Mesenchymal stem cell (in vitro differentiated cells and primary cell): ENCODE data around the gene TGM4.
"Not testable (repeated sequence)": the region's sequence is repeated elsewhere in the genome, so short reads cannot be mapped to it uniquely, and the experiment has no call there.

ENCODE experiments used
- DNase-seq: peaks from one replicate; pipeline ENCODE4 v3.0.0-alpha.2; 2013
- H2AFZ ChIP-seq: one replicate; pipeline ENCODE4 v1.6.1; 2013; ENCODE audit warnings: low read depth, mild to moderate bottlenecking, control low read depth, inconsistent platforms, low read length, moderate library complexity
- H2AK5ac ChIP-seq: 2 replicates; pipeline ENCODE4 v1.6.1; 2013; ENCODE audit warnings: low read length, moderate library complexity, mild to moderate bottlenecking, inconsistent platforms; ENCODE audit not compliant: severe bottlenecking
- H2BK120ac ChIP-seq: one replicate; pipeline ENCODE4 v1.6.1; 2013; ENCODE audit warnings: low read depth, mild to moderate bottlenecking, inconsistent platforms, low read length, moderate library complexity
- H2BK12ac ChIP-seq, 2 experiments: one replicate each; pipeline ENCODE4 v1.6.1; 2013; ENCODE audit warnings: inconsistent platforms in 2 of 2, low read length in 2 of 2, mild to moderate bottlenecking in 2 of 2, moderate library complexity in 2 of 2, control low read depth in 1 of 2
- H2BK15ac ChIP-seq: one replicate; pipeline ENCODE4 v1.6.1; 2013; ENCODE audit warnings: mild to moderate bottlenecking, low read depth, inconsistent platforms; ENCODE audit not compliant: poor library complexity, severe bottlenecking
- H2BK5ac ChIP-seq: 2 replicates; pipeline ENCODE4 v1.6.1; 2013; ENCODE audit warnings: low read depth, mild to moderate bottlenecking, low read length, control low read depth, inconsistent platforms; ENCODE audit not compliant: poor library complexity, severe bottlenecking
- H3K14ac ChIP-seq, 2 experiments: one replicate each; pipeline ENCODE4 v1.6.1; 2013; ENCODE audit warnings: inconsistent platforms in 2 of 2, low read length in 2 of 2, control low read depth in 1 of 2, mild to moderate bottlenecking in 1 of 2, moderate library complexity in 1 of 2
- H3K18ac ChIP-seq, 2 experiments: one replicate each; pipeline ENCODE4 v1.6.1; 2013; ENCODE audit warnings: inconsistent platforms in 2 of 2, low read length in 2 of 2, control low read depth in 1 of 2, low read depth in 1 of 2, mild to moderate bottlenecking in 1 of 2
- H3K23ac ChIP-seq, 2 experiments: one replicate each; pipeline ENCODE4 v1.6.1; 2013; ENCODE audit warnings: inconsistent platforms in 2 of 2, low read length in 2 of 2, mild to moderate bottlenecking in 2 of 2, moderate library complexity in 2 of 2, control low read depth in 1 of 2
- H3K27ac ChIP-seq: 2 replicates; pipeline ENCODE4 v1.5.1; 2013; ENCODE audit warnings: mild to moderate bottlenecking, moderate library complexity, low read length, control low read depth, inconsistent platforms; ENCODE audit not compliant: poor library complexity, severe bottlenecking
- H3K27me3 ChIP-seq, 2 experiments: 2 replicates each; pipeline versions ENCODE4 v1.6.1 to v1.7.0; 2013; ENCODE audit warnings: low read length in 2 of 2, mild to moderate bottlenecking in 2 of 2, moderate library complexity in 2 of 2, control low read depth in 1 of 2, inconsistent platforms in 1 of 2; ENCODE audit not compliant: control insufficient read depth in 1 of 2, insufficient read depth in 1 of 2
- H3K36me3 ChIP-seq, 2 experiments: 2 replicates each; pipeline versions ENCODE4 v1.6.1 to v1.7.0; 2013; ENCODE audit warnings: low read length in 2 of 2, control low read depth in 1 of 2, inconsistent platforms in 1 of 2, low read depth in 1 of 2, mild to moderate bottlenecking in 1 of 2; ENCODE audit not compliant: insufficient read depth in 2 of 2, control insufficient read depth in 1 of 2
- H3K4ac ChIP-seq, 2 experiments: one replicate each; pipeline ENCODE4 v1.6.1; 2013; ENCODE audit warnings: inconsistent platforms in 2 of 2, low read length in 2 of 2, mild to moderate bottlenecking in 2 of 2, moderate library complexity in 2 of 2, control low read depth in 1 of 2, low read depth in 1 of 2
- H3K4me1 ChIP-seq: 2 replicates; pipeline ENCODE4 v1.6.1; 2013; ENCODE audit warnings: low read depth, low read length, control low read depth; ENCODE audit not compliant: control insufficient read depth, insufficient read depth
- H3K4me2 ChIP-seq: 2 replicates; pipeline ENCODE4 v1.6.1; 2013; ENCODE audit warnings: low read length, mild to moderate bottlenecking, inconsistent platforms; ENCODE audit not compliant: poor library complexity, severe bottlenecking
- H3K4me3 ChIP-seq, 2 experiments: 2 replicates each; pipeline versions ENCODE4 v1.5.1 to v1.7.0; 2013; ENCODE audit warnings: low read length in 2 of 2, mild to moderate bottlenecking in 2 of 2, control low read depth in 1 of 2, low read depth in 1 of 2; ENCODE audit not compliant: insufficient read depth in 1 of 2
- H3K79me1 ChIP-seq: replicated peaks from 2 replicates; pipeline ENCODE4 v1.6.1; 2013; ENCODE audit warnings: mild to moderate bottlenecking, control low read depth, low read length, inconsistent platforms; ENCODE audit not compliant: poor library complexity, severe bottlenecking
- H3K9ac ChIP-seq: 2 replicates; pipeline ENCODE4 v1.7.0; 2013; ENCODE audit warnings: mild to moderate bottlenecking, low read length, moderate library complexity
- H3K9me3 ChIP-seq: 2 replicates; pipeline ENCODE4 v1.7.0; 2013; ENCODE audit warnings: mild to moderate bottlenecking, low read length; ENCODE audit not compliant: control insufficient read depth
- H4K8ac ChIP-seq: one replicate; pipeline ENCODE4 v1.6.1; 2013; ENCODE audit warnings: inconsistent platforms, mild to moderate bottlenecking, low read length, moderate library complexity
- H4K91ac ChIP-seq: one replicate; pipeline ENCODE4 v1.6.1; 2013; ENCODE audit warnings: mild to moderate bottlenecking, low read length, inconsistent platforms
- WGBS: methylation state at CpG from one replicate; pipeline ENCODE4 v1.1.7; 2013; ENCODE audit warnings: mixed read lengths; 5-methylcytosine and 5-hydroxymethylcytosine counted together

The TGM4 gene

DNA sequence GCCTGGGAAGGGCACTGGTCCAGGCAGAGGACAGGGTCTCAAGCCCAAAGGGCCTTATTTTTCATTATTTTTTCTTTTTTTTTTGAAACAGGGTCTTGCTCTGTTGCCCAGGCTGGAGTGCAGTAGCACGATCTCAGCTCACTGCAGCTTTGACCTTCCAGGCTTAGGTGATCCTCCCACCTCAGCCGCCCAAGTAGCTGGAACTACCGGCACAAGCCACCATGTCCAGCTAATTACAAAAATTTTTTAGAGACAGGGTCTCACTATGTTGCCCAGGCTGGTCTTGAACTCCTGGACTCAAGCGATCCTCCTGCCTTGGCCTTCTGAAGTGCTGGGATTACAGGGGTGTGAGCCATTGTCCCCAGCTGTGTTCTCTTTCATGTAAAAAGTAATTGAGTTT, 75.4 kb downstream of the TGM4 start:
- not testable (repeated sequence) for H3K4me2 ChIP-seq, H3K23ac ChIP-seq, H2AFZ ChIP-seq, H3K4me3 ChIP-seq, H3K27me3 ChIP-seq, H3K18ac ChIP-seq, H2BK12ac ChIP-seq, H3K14ac ChIP-seq, H3K4me1 ChIP-seq, H2BK15ac ChIP-seq, H2BK5ac ChIP-seq, H2BK120ac ChIP-seq, H4K8ac ChIP-seq, H3K9ac ChIP-seq, H3K9me3 ChIP-seq, H4K91ac ChIP-seq, H3K4ac ChIP-seq, H2AK5ac ChIP-seq, DNase-seq, H3K27ac ChIP-seq
- Histone ChIP-seq H3K79me1 (peaks cover 50% of the 10 kb centered on the region), H3K36me3 (peaks cover 14 to 25% of the 10 kb centered on the region in 2 experiments)
- 100% methylated on average over 3 of the region's 4 CpGs for WGBS

DNA sequence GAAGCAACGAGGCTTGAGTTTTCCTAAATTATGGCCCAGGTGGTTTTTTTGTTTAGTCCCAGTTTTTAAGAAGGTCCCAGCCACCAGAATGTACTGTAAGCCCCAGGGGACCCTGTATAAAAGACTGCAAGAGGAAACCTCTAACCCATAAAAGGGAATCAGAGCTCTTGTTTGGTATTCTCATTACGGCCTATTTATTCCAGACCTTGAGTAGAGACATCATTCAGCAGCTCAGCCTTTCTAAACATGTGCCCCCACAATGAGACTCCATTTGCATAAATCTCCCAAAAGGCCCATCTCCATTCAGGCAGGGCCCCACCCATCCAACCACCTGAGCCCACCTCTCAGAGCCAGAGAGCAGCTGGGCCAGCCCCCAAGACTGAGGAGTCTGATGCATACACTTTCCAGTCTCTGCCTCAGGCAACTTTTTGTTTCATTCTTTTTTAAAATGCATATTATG, 75.9 kb downstream of the TGM4 start:
- Histone ChIP-seq H3K9me3 (no peaks in the 10 kb centered on the region), H3K9ac (no peak overlapping the region), H3K36me3 (peaks cover 11 to 21% of the 10 kb centered on the region in 2 experiments), H2BK5ac (no peak overlapping the region), H3K27me3 (no peaks in the 10 kb centered on the region), H2AFZ (no peak overlapping the region), H2BK12ac (no peak overlapping the region), H4K8ac (no peak overlapping the region), H3K4me2 (no peak overlapping the region), H4K91ac (no peak overlapping the region), H3K4me1 (peaks cover 2% of the 10 kb centered on the region), H3K79me1 (peaks cover 51% of the 10 kb centered on the region), H3K27ac (no peak overlapping the region), H3K14ac (no peak overlapping the region), H2BK15ac (no peak overlapping the region), H3K18ac (no peak overlapping the region), H3K23ac (no peak overlapping the region), H2BK120ac (no peak overlapping the region), H3K4me3 (no peak overlapping the region), H3K4ac (no peak overlapping the region), H2AK5ac (no peak overlapping the region)
- no peak for DNase-seq
- WGBS: 92% methylated on average over 2 of the region's 2 CpGs

DNA sequence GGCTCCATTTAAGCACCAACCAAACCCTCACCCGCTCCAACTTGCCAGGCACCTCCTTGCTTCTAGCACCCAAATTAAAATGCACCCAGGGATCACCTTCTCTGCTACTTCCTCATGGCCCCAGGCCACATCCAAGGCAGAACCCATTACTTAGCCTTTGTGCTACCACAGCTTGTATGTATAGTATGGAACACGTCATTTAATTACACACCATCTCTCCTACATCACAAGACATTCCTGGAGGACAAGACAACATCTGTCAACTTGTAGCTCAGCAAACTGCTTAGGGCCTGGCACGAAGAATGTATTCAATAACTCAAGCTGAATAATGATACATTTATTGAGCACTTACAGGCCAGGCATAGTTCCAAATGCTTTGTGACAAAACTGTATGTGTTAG, 78.3 kb downstream of the TGM4 start:
- peaks cover 3% of the 10 kb centered on the region for H3K4me1 ChIP-seq
- H3K14ac ChIP-seq: no peak overlapping the region
- no peak overlapping the region for H3K23ac ChIP-seq
- no peak overlapping the region for H2BK15ac ChIP-seq
- H3K4ac ChIP-seq: no peak overlapping the region
- no peak overlapping the region for H2BK120ac ChIP-seq
- no peak overlapping the region for H2AK5ac ChIP-seq
- no peaks in the 10 kb centered on the region for H3K27me3 ChIP-seq
- no peak overlapping the region for H3K4me3 ChIP-seq
- no peak overlapping the region for H2BK5ac ChIP-seq
- no peak overlapping the region for H3K18ac ChIP-seq
- H2BK12ac ChIP-seq: no peak overlapping the region
- H3K27ac ChIP-seq: no peak overlapping the region
- no peak overlapping the region for H2AFZ ChIP-seq
- H4K8ac ChIP-seq: no peak overlapping the region
- H3K9me3 ChIP-seq: no peaks in the 10 kb centered on the region
- H3K36me3 ChIP-seq: peaks cover 18 to 19% of the 10 kb centered on the region in 2 experiments
- DNase-seq: no peak
- H3K9ac ChIP-seq: no peak overlapping the region
- WGBS: 98% methylated on average over 3 of the region's 3 CpGs
- peaks cover 54% of the 10 kb centered on the region for H3K79me1 ChIP-seq
- no peak overlapping the region for H3K4me2 ChIP-seq
- no peak overlapping the region for H4K91ac ChIP-seq

DNA sequence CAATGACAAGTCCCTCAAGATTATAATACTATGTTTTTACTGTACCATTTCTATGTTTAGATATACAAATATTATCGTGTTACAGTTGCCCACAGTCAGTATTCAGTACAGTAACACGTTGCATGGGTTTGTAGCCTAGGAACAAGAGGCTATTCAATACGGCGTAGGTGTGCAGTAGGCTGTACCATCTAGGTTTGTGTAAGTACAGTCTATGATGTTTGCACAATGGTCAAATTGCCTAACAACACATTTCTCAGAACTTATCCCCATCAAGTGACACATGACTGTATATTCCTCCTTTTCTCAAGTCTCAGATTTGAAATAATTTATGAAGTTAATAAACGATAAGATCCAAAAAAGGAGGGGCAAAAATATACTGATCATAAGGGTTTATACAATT, 79.9 kb downstream of the TGM4 start:
- H3K4me3 ChIP-seq: no peak overlapping the region
- no peak overlapping the region for H4K91ac ChIP-seq
- no peak overlapping the region for H4K8ac ChIP-seq
- H3K36me3 ChIP-seq: peaks cover 29 to 35% of the 10 kb centered on the region in 2 experiments
- WGBS: 100% methylated on average over 2 of the region's 5 CpGs
- no peak overlapping the region for H2BK15ac ChIP-seq
- H2AFZ ChIP-seq: no peak overlapping the region
- H2BK120ac ChIP-seq: no peak overlapping the region
- H2BK5ac ChIP-seq: no peak overlapping the region
- H3K9me3 ChIP-seq: no peaks in the 10 kb centered on the region
- H3K18ac ChIP-seq: no peak overlapping the region
- no peak overlapping the region for H3K4me2 ChIP-seq
- no peak for DNase-seq
- H3K4ac ChIP-seq: no peak overlapping the region
- H2AK5ac ChIP-seq: no peak overlapping the region
- no peak overlapping the region for H2BK12ac ChIP-seq
- H3K27ac ChIP-seq: no peak overlapping the region
- no peaks in the 10 kb centered on the region for H3K27me3 ChIP-seq
- H3K79me1 ChIP-seq: peaks cover 59% of the 10 kb centered on the region
- no peak overlapping the region for H3K9ac ChIP-seq
- H3K4me1 ChIP-seq: peaks cover 3% of the 10 kb centered on the region
- H3K14ac ChIP-seq: no peak overlapping the region
- H3K23ac ChIP-seq: no peak overlapping the region
